ENCODE results near the gene PRSS57. TPM values are rescaled to one million over a fixed set of nuclear protein-coding genes. Genes with fewer than 3 reads are reported as not detected.
"Not testable (repeated sequence)": the region's sequence is repeated elsewhere in the genome, so short reads cannot be mapped to it uniquely, and the experiment has no call there.

PRSS57 gene
- total RNA-seq, 2 experiments from 2014 or later = not detected

GRCh38 chr19:677201-677600 lies 18.1 kb downstream of the PRSS57 start:
- Mint-ChIP-seq H3K9me3 (ENCODE audit: low read depth) (no peaks in the 10 kb centered on the region), H3K4me1 (peaks cover 5% of the 10 kb centered on the region), H3K27ac (no peak overlapping the region), H3K4me3 (no peak overlapping the region), H3K27me3 (peaks cover 14% of the 10 kb centered on the region), H3K36me3 (ENCODE audit: low read depth) (no peaks in the 10 kb centered on the region)
- POLR2A ChIA-PET = interaction anchor here (0.6 kb wide), 1 partner anchor 67 kb away, joined by 3 read pairs; no protein-coding TSS in a partner anchor
- no peak for DNase-seq
- no peak for ATAC-seq
- intact Hi-C loops (cut with DNase I, micrococcal nuclease) = no loop called here
- CTCF ChIA-PET = interaction anchor here (1.1 kb wide), 1 partner anchor 55 kb away, joined by 4 read pairs; no protein-coding TSS in a partner anchor

DNA sequence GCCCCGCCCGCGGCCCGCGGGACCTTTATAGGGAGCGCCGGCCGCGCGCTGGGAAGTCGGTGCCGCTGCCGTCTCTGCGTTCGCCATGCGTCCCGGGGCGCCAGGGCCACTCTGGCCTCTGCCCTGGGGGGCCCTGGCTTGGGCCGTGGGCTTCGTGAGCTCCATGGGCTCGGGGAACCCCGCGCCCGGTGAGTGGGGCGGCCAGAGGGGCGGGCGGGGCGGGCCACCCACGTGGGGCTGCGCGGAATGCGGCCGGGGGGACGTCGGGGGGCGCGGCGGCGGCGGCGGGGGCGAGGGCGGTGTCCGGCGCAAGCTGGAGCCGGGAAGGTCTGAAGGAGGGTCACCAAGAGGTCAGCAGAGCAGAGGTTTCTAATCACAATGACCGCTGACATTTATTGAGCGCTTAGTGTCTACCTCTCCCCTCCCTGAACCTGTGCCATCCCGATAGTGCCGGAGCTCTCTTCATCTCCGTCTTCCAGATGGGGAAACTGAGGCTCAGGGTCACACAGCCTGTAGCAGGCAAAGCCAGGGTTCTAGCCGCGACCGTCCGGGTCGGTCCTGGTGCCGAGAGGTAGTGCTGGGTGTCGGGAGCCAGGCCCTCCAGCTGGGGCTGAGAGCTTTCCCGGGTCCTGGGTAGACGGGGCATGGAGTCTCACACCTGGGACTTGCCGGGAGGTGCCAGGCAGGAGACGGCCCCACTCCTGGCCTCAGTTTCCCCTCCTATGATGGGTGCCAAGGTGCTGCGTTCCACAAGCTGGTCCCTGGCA lies 18.7 kb downstream of the PRSS57 start, which contains the start of gene FSTL3:
Gene FSTL3 (plus strand): TSS at position 54 of the 767 bp plus-strand sequence. CDS start 32 bp downstream, at position 86.
- ChIA-PET CTCF (interaction anchor here (0.6 to 1.1 kb wide), 2 partner anchors 13 to 55 kb away, joined by 3 to 4 read pairs; no protein-coding TSS in a partner anchor), POLR2A (no interaction called here)
- Mint-ChIP-seq H3K4me1 (peaks cover 4% of the 10 kb centered on the region), H3K4me3 (no peak within 1 kb of the TSS), H3K27ac (no peak within 1 kb of the TSS), H3K9me3 (ENCODE audit: low read depth) (no peaks in the 10 kb centered on the region), H3K36me3 (ENCODE audit: low read depth) (no peaks in the 10 kb centered on the region), H3K27me3 (peaks cover 14% of the 10 kb centered on the region)
- no peak for ATAC-seq
- intact Hi-C loops (cut with DNase I, micrococcal nuclease) = no loop called here
- no peak for DNase-seq

DNA sequence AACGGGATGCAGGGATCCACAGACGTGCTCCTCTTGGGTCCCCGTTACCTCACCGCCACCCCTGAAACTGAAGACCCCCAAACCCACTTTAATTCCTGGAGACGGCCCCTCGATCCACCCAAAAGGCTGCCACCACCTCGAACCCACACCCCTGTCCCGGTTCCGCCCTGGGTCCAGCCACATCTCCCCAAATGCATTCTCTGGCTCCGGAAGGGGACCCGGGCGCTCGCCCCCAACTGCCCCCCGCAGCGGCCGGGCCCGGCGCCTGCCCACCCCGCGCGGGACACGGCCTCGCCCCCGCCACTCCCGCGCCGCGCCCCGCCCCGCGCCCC lies 19.3 kb downstream of the PRSS57 start:
- CTCF ChIA-PET = interaction anchor here (0.6 kb wide), 1 partner anchor 13 kb away, joined by 3 read pairs; no protein-coding TSS in a partner anchor
- Mint-ChIP-seq H3K36me3 (ENCODE audit: low read depth) (no peaks in the 10 kb centered on the region), H3K4me1 (peaks cover 3% of the 10 kb centered on the region), H3K27ac (no peak overlapping the region), H3K4me3 (no peak overlapping the region), H3K9me3 (ENCODE audit: low read depth) (no peaks in the 10 kb centered on the region), H3K27me3 (peaks cover 14% of the 10 kb centered on the region)
- intact Hi-C loops (cut with DNase I, micrococcal nuclease) = no loop called here
- DNase-seq (no peak), ATAC-seq (no peak)
- POLR2A ChIA-PET = interaction anchor here (0.6 kb wide), 1 partner anchor 19 kb away, joined by 3 read pairs; no protein-coding TSS in a partner anchor

DNA sequence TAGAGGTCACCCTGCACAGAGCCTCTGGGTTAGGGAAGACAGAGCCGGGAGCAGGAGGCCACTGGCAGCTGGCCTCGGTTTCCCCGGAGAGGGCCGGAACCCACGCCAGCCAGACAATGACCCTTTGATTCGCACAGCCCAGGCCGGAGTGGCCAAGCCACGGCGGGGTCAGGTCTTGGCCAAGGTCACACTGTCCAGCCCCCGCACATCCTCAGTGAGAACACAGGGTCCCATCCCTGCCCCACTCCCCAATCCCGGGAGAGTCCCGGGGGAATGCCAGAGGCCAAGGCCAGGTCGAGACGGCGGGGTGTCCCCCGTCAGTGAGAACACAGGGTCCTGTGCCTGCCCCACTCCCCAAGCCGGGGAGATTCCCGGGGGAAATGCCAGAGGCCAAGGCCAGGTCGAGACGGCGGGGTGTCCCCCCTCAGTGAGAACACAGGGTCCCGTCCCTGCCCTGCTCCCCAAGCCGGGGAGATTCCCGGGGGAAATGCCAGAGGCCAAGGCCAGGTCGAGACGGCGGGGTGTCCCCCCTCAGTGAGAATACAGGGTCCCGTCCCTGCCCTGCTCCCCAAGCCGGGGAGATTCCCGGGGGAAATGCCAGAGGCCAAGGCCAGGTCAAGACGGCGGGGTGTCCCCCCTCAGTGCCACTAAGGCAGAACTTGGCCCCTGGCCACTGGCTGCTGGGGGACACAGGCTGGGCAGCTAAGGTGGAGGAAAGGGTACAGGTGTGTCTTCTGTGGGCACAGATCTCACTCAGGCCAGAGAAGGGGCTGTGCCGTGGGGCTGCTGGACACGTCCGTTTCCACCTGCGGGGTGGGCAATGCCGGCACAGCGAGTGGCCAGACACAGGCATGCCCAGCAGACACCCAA lies 20.7 kb downstream of the PRSS57 start:
- peaks cover 14% of the 10 kb centered on the region for H3K27me3 Mint-ChIP-seq

DNA sequence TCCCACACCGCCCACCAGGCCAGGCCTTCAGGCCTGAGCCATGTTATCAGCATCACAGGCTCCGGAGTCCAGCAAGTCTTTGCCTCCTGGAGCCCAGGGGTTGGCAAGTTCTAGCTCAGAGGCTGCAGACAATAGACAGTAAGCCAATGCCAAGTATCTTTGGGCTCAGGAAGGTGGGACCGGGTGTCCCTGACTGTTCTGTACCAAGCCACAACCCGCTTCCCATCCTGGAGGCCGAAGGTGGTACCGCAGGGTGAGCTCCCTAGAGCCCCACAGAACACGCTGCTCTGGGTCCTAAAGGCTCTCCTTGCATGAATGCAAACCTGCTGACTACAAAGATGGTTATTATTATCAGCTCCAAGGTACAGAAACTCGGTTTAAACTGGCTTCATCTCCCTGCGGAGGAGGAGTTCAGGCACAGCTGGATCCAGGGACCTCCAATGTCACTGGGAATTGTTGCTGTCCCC lies 24.6 kb downstream of the PRSS57 start:
- H3K4me3 Mint-ChIP-seq = no peak overlapping the region
- intact Hi-C loops (cut with DNase I, micrococcal nuclease) = no loop called here
- DNase-seq (no peak), ATAC-seq (peak; percentile 53)
- no peaks in the 10 kb centered on the region for H3K9me3 Mint-ChIP-seq (ENCODE audit: low read depth)
- peaks cover 3% of the 10 kb centered on the region for H3K4me1 Mint-ChIP-seq
- peaks cover 15% of the 10 kb centered on the region for H3K27me3 Mint-ChIP-seq
- ChIA-PET CTCF (interaction anchor here (0.5 to 1.1 kb wide), 4 partner anchors 9 to 111 kb away, joined by 3 to 4 read pairs (median 4); no protein-coding TSS in a partner anchor), POLR2A (no interaction called here)
- no peak overlapping the region for H3K27ac Mint-ChIP-seq
- no peaks in the 10 kb centered on the region for H3K36me3 Mint-ChIP-seq (ENCODE audit: low read depth)

More for the DNA sequence above, 20.7 kb downstream of the PRSS57 start:
- H3K9me3 Mint-ChIP-seq (ENCODE audit: low read depth) = no peaks in the 10 kb centered on the region
- peaks cover 3% of the 10 kb centered on the region for H3K4me1 Mint-ChIP-seq
- ChIA-PET CTCF (no interaction called here), POLR2A (no interaction called here)
- intact Hi-C loops (cut with DNase I, micrococcal nuclease) = no loop called here
- H3K4me3 Mint-ChIP-seq = no peak overlapping the region
- no peaks in the 10 kb centered on the region for H3K36me3 Mint-ChIP-seq (ENCODE audit: low read depth)
- ATAC-seq = no peak
- H3K27ac Mint-ChIP-seq = no peak overlapping the region
- DNase-seq = no peak

- H3K4me1 Mint-ChIP-seq; H3K27me3 Mint-ChIP-seq; intact Hi-C loops (cut with DNase I, micrococcal nuclease); H3K27ac Mint-ChIP-seq; POLR2A ChIA-PET; H3K36me3 Mint-ChIP-seq (ENCODE audit: low read depth); H3K9me3 Mint-ChIP-seq (ENCODE audit: low read depth); DNase-seq; H3K4me3 Mint-ChIP-seq; ATAC-seq: not testable (repeated sequence)
- CTCF ChIA-PET = interaction anchor here (0.6 to 1.1 kb wide), 3 partner anchors 10 to 65 kb away, joined by 3 read pairs; no protein-coding TSS in a partner anchor
These were observed 26.4 kb downstream of the PRSS57 start for GRCh38 chr19:668675-669434.

DNA sequence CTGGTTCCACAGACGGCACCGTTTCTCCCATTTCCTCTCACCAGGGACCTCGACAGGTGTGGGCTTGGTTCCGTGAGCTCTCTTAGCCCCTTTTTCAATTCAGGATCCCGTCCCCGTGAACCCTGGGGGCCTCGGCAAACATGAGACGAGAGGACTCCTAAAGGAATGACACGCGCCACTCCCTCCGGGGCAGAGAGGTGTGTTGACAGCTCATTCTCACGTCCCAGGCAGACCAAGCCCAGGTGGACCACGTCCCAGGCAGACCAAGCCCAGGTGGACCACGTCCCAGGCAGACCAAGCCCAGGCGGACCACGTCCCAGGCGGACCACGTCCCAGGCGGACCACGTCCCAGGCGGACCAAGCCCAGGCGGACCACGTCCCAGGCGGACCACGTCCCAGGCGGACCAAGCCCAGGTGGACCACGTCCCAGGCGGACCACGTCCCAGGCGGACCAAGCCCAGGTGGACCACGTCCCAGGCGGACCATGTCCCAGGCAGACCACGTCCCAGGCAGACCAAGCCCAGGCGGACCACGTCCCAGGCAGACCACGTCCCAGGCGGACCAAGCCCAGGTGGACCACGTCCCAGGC lies 28.2 kb downstream of the PRSS57 start:
- H3K4me3 Mint-ChIP-seq; intact Hi-C loops (cut with DNase I, micrococcal nuclease); ATAC-seq; POLR2A ChIA-PET; DNase-seq; H3K27ac Mint-ChIP-seq; H3K9me3 Mint-ChIP-seq (ENCODE audit: low read depth); H3K36me3 Mint-ChIP-seq (ENCODE audit: low read depth); H3K27me3 Mint-ChIP-seq: not testable (repeated sequence)
- CTCF ChIA-PET = interaction anchor here (2.1 kb wide), 1 partner anchor 13 kb away, joined by 11 read pairs; no protein-coding TSS in a partner anchor
- peaks cover 13% of the 10 kb centered on the region for H3K4me1 Mint-ChIP-seq

DNA sequence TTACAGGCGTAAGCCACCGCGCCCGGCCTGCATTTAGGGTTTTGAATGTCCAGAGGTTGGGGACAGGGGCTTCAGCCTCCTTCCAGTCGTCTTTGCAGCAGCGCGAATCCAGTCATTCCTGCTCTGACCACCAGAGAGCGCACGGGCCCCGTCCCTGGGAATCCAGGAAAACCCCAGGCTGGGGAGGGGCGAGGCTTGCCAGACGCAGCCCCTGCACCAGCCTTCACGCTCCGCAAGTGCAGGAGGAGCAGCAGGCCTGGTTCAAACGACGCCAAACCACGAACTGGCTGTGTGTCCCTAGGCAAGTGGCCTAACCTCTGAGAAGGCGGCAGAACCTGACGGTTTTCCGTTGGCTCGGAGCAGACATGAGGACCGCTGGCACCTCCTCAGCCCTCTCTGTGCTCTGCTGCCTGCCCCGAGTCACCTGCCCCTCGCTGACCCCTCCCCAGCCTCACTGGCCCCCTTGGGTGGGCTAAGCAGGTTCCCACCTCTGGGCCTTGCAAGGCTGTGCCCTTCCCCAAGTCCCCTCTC lies 30.3 kb downstream of the PRSS57 start:
- Mint-ChIP-seq H3K4me3 (peak overlapping the region; percentile 74), H3K4me1 (peaks cover 22% of the 10 kb centered on the region)

DNA sequence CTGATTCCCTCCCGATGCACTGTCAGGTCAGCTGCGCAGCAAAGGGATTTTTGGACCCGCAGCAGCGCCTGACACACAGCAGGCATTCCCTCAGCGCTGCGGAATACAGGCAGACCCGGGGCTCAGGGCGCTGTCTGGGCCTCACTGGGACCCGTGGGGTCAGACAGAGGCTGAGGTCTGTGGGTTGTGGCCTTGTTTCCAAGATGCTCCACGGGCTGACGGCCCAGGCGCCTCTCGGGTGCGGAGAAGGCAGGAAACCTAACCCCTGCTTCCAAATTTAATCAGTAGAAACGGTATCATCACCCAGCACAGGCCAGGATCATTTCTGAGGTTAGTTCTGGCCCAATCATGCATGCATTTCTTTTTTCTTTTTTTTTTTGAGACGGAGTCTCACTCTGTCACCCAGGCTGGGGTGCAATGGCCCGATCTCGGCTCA lies 31.6 kb downstream of the PRSS57 start:
- Mint-ChIP-seq H3K4me1 (peaks cover 33% of the 10 kb centered on the region), H3K27me3 (no peaks in the 10 kb centered on the region), H3K4me3 (peak overlapping the region; percentile 74), H3K36me3 (ENCODE audit: low read depth) (peaks cover 13% of the 10 kb centered on the region), H3K27ac (peak overlapping the region; percentile 87), H3K9me3 (ENCODE audit: low read depth) (no peaks in the 10 kb centered on the region)
- ATAC-seq (no peak), DNase-seq (no peak)
- POLR2A ChIA-PET = interaction anchor here (0.6 to 1.8 kb wide), 3 partner anchors 17 to 136 kb away, joined by 4 to 7 read pairs (median 5); no protein-coding TSS in a partner anchor
- CTCF ChIA-PET = interaction anchor here (0.6 to 1.7 kb wide), 5 partner anchors 16 to 260 kb away, joined by 3 to 13 read pairs (median 3); no protein-coding TSS in a partner anchor
- intact Hi-C loops (cut with DNase I, micrococcal nuclease) = loop anchor here (1.0 to 5.0 kb wide), 17 partner anchors 17 to 612 kb away; partner anchors contain the start of genes BSG (in 2 of the 2), PTBP1 (in 2 of the 2), CDC34 (in 1 of the 2) and FAM174C (in 1 of the 2)

More for the DNA sequence above, 30.3 kb downstream of the PRSS57 start:
- H3K27ac Mint-ChIP-seq = peak overlapping the region; percentile 51
- no peaks in the 10 kb centered on the region for H3K9me3 Mint-ChIP-seq (ENCODE audit: low read depth)
- intact Hi-C loops (cut with DNase I, micrococcal nuclease) = loop anchor here (1.0 to 5.0 kb wide), 6 partner anchors 40 to 507 kb away; partner anchors contain the start of genes BSG (in 1 of the 2), PTBP1 (in 1 of the 2) and SBNO2 (in 1 of the 2)
- DNase-seq = peak; percentile 90
- peak; percentile 8 for ATAC-seq
- peaks cover 10% of the 10 kb centered on the region for H3K36me3 Mint-ChIP-seq (ENCODE audit: low read depth)
- H3K27me3 Mint-ChIP-seq = peaks cover 4% of the 10 kb centered on the region
- CTCF ChIA-PET = no interaction called here
- POLR2A ChIA-PET = no interaction called here

Data from activated CD4-positive, alpha-beta T cell treated with anti-CD3 and anti-CD28 coated beads for 36 hours (primary cell).